Measurements from ENCODE around the gene KATNB1. TPM values are rescaled to one million over a fixed set of nuclear protein-coding genes. Genes with fewer than 3 reads are reported as not detected.

Gene KATNB1
- total and polyA plus RNA-seq, 2 of the 8 experiments (the other 6 are each of a cell fraction or from before 2014, with no cell fraction given), result 50.2 to 60.4 TPM

- TF ChIP-seq TEAD4 (IDR thresholded peaks at IDR 0.05; ENCODE audit: low read depth, low read length), result no peak
- TF ChIP-seq CHD7 (IDR thresholded peaks at IDR 0.05; ENCODE audit: insufficient replicate concordance, low read length), result no peak
Observed at GRCh38 chr16:57781741-57782606, 46.4 kb downstream of the KATNB1 start (continued).

Data from H1 (cell line).